ENCODE measurements around the gene LRRC1.

LRRC1 gene

GRCh38 chr6:53924277-53924676 lies 129.5 kb downstream of the LRRC1 start:
- no peak for TF ChIP-seq CTCF (IDR thresholded peaks at IDR 0.05)

GRCh38 chr6:53924821-53925422 lies 130.1 kb downstream of the LRRC1 start:
- TF ChIP-seq CTCF (IDR thresholded peaks at IDR 0.05), result no peak

- no peak for TF ChIP-seq CTCF (IDR thresholded peaks at IDR 0.05)
These were observed 131.1 kb downstream of the LRRC1 start for GRCh38 chr6:53925891-53926290.

- no peak for TF ChIP-seq CTCF (IDR thresholded peaks at IDR 0.05)
These were observed 131.7 kb downstream of the LRRC1 start for GRCh38 chr6:53926505-53926904.

- TF ChIP-seq CTCF (IDR thresholded peaks at IDR 0.05), result no peak
These were observed 133.8 kb downstream of the LRRC1 start for GRCh38 chr6:53928641-53929040.

- TF ChIP-seq CTCF (IDR thresholded peaks at IDR 0.05), result no peak
These were observed 134.4 kb downstream of the LRRC1 start for GRCh38 chr6:53929041-53929820.

- no peak for TF ChIP-seq CTCF (IDR thresholded peaks at IDR 0.05)
These were observed 135.0 kb downstream of the LRRC1 start for GRCh38 chr6:53929821-53930120.
